PFSK-1 (cell line): Measurements from ENCODE around the gene MEST.

Experiments
- FOXP2 ChIP-seq: optimal IDR thresholded peaks from 2 replicates; pipeline ENCODE3; 2011; ENCODE audit warnings: borderline replicate concordance, control low read depth, inconsistent platforms; ENCODE audit not compliant: insufficient read depth; ENCODE audit errors: extremely low read length, extremely low read depth
- POLR2AphosphoS5 ChIP-seq: IDR thresholded peaks from 2 replicates; pipeline ENCODE4 v1.6.1; 2012; ENCODE audit warnings: low read depth, mild to moderate bottlenecking, control low read depth, low read length, moderate library complexity
- REST ChIP-seq, 2 experiments: IDR thresholded peaks; 2 replicates each; pipeline versions ENCODE4 v1.6.1 to v1.8.0; 2011 to 2012; ENCODE audit warnings: low read depth in 2 of 2, low read length in 2 of 2, control low read depth in 1 of 2, inconsistent platforms in 1 of 2, mild to moderate bottlenecking in 1 of 2, moderate library complexity in 1 of 2; ENCODE audit not compliant: insufficient read depth in 1 of 2
- SIN3A ChIP-seq: IDR thresholded peaks from 2 replicates; pipeline ENCODE4 v1.6.1; 2012; ENCODE audit warnings: mild to moderate bottlenecking, low read length, moderate library complexity, borderline replicate concordance; ENCODE audit not compliant: insufficient read depth
- TAF1 ChIP-seq: IDR thresholded peaks from 2 replicates; pipeline ENCODE4 v1.6.1; 2012; ENCODE audit warnings: low read length, control low read depth, borderline replicate concordance; ENCODE audit not compliant: insufficient read depth

Gene MEST

GRCh38 chr7:130483031-130483430 is 8.9 kb upstream of the MEST start:
- no peak for TF ChIP-seq FOXP2
- no peak for TF ChIP-seq SIN3A
- no peak for TF ChIP-seq REST (IDR thresholded peaks at IDR 0.05; ENCODE audit: insufficient read depth in 1 of 2, low read depth in 2 of 2, low read length in 2 of 2)
- TF ChIP-seq TAF1 = no peak
- no peak for TF ChIP-seq POLR2AphosphoS5

DNA sequence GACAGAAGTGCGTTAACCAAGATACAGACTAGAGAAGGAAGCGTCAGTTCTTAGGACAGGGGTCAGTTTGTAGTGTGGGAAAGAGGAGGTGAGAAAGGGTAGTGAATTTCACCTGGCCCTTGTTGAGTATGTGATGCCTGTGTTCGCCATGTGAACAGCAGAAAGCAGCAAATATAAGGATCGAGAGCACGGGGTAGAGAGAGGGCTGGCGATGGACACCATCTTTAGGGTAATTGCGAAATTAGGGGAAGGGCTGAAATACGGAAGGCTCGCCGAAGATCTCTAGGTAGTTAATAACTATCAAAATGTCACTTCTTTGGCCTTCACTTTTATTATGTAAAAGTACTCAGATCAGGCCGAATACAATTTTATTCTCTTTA is 6.2 kb upstream of the MEST start:
- no peak for TF ChIP-seq TAF1
- no peak for TF ChIP-seq SIN3A
- no peak for TF ChIP-seq REST (IDR thresholded peaks at IDR 0.05; ENCODE audit: insufficient read depth in 1 of 2, low read depth in 2 of 2, low read length in 2 of 2)
- no peak for TF ChIP-seq FOXP2
- no peak for TF ChIP-seq POLR2AphosphoS5

DNA sequence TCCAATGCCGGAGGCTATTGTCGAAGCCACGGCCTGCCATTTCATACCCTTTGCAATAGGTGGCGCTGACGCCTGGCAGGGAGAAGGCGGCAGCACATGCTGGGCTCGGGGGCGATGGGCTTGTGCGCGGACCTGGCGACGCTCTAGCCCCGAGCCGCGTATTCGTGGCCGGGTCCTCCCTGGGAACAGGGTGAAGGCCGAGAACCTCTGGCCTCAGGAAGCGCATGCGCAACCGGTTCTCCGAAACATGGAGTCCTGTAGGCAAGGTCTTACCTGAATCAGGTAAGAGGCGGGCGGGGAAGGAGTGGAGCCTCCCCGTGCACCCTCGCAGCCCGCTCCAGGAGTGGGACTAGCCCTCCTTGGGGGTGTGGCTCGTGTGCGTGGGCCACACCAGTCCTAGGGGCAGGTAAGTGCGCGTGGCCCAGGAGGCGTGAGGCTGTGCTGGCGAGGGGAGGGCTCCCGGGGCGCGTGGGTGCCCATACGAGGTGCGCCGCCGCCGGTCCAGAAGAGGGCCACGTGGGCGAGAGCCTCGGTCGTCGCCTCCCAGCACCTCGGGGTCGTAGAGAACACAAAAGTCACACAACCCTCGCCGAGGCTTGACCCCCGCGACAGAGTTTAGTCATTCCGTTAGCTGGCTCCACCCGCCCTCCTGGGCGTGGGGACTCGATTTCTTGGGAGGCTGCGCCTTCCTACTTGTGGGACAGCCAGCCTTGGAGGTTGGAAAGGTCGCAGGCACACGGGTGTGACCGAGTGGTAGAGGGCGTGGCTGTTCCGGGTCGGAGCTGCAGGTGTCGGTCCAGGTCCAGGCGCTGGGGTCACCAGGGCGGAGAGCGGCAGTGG is 5.6 kb upstream of the MEST start:
- no peak for TF ChIP-seq FOXP2
- no peak for TF ChIP-seq POLR2AphosphoS5
- no peak for TF ChIP-seq TAF1
- TF ChIP-seq REST (IDR thresholded peaks at IDR 0.05; ENCODE audit: insufficient read depth in 1 of 2, low read depth in 2 of 2, low read length in 2 of 2) = no peak
- TF ChIP-seq SIN3A = no peak

DNA sequence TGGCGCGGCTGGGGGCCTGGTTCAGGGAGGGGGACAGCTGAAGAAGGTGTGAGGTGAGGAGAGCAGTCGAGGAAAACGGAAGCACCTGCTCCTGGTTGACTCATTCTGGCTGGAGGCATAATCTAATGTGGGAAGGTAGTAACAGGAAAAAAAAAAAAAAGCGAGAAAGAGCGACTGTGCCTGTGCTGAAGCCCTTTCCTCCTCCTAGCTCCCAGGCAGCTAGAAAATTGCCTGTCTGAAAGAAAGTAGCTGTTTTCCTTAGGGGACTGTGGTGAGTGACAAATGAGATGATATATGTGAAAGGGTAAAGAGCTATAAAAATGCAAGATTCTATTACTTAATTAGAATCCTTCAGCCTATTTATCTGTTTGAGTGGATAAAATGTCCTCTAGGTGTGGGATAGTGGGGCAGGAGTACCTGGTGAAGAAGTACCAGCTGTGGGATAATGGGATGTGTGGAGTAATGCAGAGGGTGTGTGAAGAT is 4.9 kb upstream of the MEST start:
- TF ChIP-seq TAF1 (no peak), FOXP2 (no peak), POLR2AphosphoS5 (no peak), SIN3A (no peak), REST (IDR thresholded peaks at IDR 0.05; ENCODE audit: insufficient read depth in 1 of 2, low read depth in 2 of 2, low read length in 2 of 2) (no peak)
